IPS-20b (cell line): Measurements from ENCODE around the gene JMJD1C.
A peak's percentile ranks its signal among the peaks of the same experiment; 100 is the strongest.

Source experiments
- H3K27ac ChIP-seq: one replicate; pipeline ENCODE4 v1.5.1; 2013; ENCODE audit warnings: low read length
- H3K27me3 ChIP-seq: 2 replicates; pipeline ENCODE4 v1.6.1; 2013; ENCODE audit warnings: mild to moderate bottlenecking, low read length, inconsistent platforms; ENCODE audit not compliant: insufficient read depth
- H3K36me3 ChIP-seq: 2 replicates; pipeline ENCODE4 v1.6.1; 2013; ENCODE audit warnings: low read depth, mild to moderate bottlenecking, inconsistent platforms, low read length, moderate library complexity; ENCODE audit not compliant: insufficient read depth
- H3K4me1 ChIP-seq: 2 replicates; pipeline ENCODE4 v1.6.1; 2013; ENCODE audit warnings: mild to moderate bottlenecking, control low read depth, inconsistent platforms, low read length, moderate library complexity; ENCODE audit not compliant: insufficient read depth
- H3K4me3 ChIP-seq: 2 replicates; pipeline ENCODE4 v1.5.1; 2013; ENCODE audit warnings: mild to moderate bottlenecking, low read length, inconsistent platforms
- H3K9ac ChIP-seq: 2 replicates; pipeline ENCODE4 v1.6.1; 2013; ENCODE audit warnings: low read depth, mild to moderate bottlenecking, inconsistent platforms, low read length, moderate library complexity
- H3K9me3 ChIP-seq: 2 replicates; pipeline ENCODE4 v1.6.1; 2013; ENCODE audit warnings: mild to moderate bottlenecking, low read depth, low read length, inconsistent platforms; ENCODE audit not compliant: insufficient read depth

The JMJD1C gene

GRCh38 chr10:63275094-63275493 is 190.7 kb downstream of the JMJD1C start:
- no peak overlapping the region for H3K27ac ChIP-seq

GRCh38 chr10:63273577-63273976 is 192.2 kb downstream of the JMJD1C start:
- no peaks in the 10 kb centered on the region for H3K36me3 ChIP-seq
- H3K9ac ChIP-seq: no peak overlapping the region
- H3K4me3 ChIP-seq: no peak overlapping the region
- H3K27ac ChIP-seq: no peak overlapping the region
- H3K4me1 ChIP-seq: no peaks in the 10 kb centered on the region
- no peaks in the 10 kb centered on the region for H3K9me3 ChIP-seq
- no peaks in the 10 kb centered on the region for H3K27me3 ChIP-seq

More at GRCh38 chr10:63275094-63275493, 190.7 kb downstream of the JMJD1C start:
- Histone ChIP-seq H3K4me3 (no peak overlapping the region), H3K9me3 (no peaks in the 10 kb centered on the region), H3K27me3 (no peaks in the 10 kb centered on the region), H3K9ac (no peak overlapping the region), H3K36me3 (no peaks in the 10 kb centered on the region), H3K4me1 (no peaks in the 10 kb centered on the region)

- H3K27me3 ChIP-seq: no peaks in the 10 kb centered on the region
- no peaks in the 10 kb centered on the region for H3K4me1 ChIP-seq
- peak overlapping the region; percentile 100 for H3K9ac ChIP-seq
- H3K27ac ChIP-seq: peak overlapping the region; percentile 85
- no peaks in the 10 kb centered on the region for H3K9me3 ChIP-seq
- no peaks in the 10 kb centered on the region for H3K36me3 ChIP-seq
- peak overlapping the region; percentile 89 for H3K4me3 ChIP-seq
These were observed 196.8 kb downstream of the JMJD1C start for GRCh38 chr10:63268798-63269503.

GRCh38 chr10:63268149-63268797 is 197.5 kb downstream of the JMJD1C start:
- Histone ChIP-seq H3K4me3 (peak overlapping the region; percentile 89), H3K36me3 (0 out of 2 replicates have a peak, but pooled peaks cover 2% of the 10 kb centered on the region), H3K27me3 (no peaks in the 10 kb centered on the region), H3K9ac (peak overlapping the region; percentile 100), H3K4me1 (peaks cover 1% of the 10 kb centered on the region; the same call in 1 of the 2 replicates), H3K27ac (peak overlapping the region; percentile 85), H3K9me3 (no peaks in the 10 kb centered on the region)

GRCh38 chr10:63267414-63268148 is 198.2 kb downstream of the JMJD1C start:
- peak overlapping the region; percentile 85 for H3K27ac ChIP-seq
- H3K9me3 ChIP-seq: no peaks in the 10 kb centered on the region
- H3K4me1 ChIP-seq: peaks cover 8% of the 10 kb centered on the region; the same call in 1 of the 2 replicates
- H3K4me3 ChIP-seq: peak overlapping the region; percentile 89
- no peaks in the 10 kb centered on the region for H3K27me3 ChIP-seq
- H3K9ac ChIP-seq: peak overlapping the region; percentile 100
- 0 out of 2 replicates have a peak, but pooled peaks cover 3% of the 10 kb centered on the region for H3K36me3 ChIP-seq

- peak overlapping the region; percentile 100 for H3K9ac ChIP-seq
- H3K27ac ChIP-seq: peak overlapping the region; percentile 85
- peaks cover 8% of the 10 kb centered on the region for H3K36me3 ChIP-seq
- no peaks in the 10 kb centered on the region for H3K27me3 ChIP-seq
- H3K4me1 ChIP-seq: peaks cover 11% of the 10 kb centered on the region; the same call in 1 of the 2 replicates
- H3K9me3 ChIP-seq: no peaks in the 10 kb centered on the region
- H3K4me3 ChIP-seq: peak overlapping the region; percentile 89
These were observed 199.1 kb downstream of the JMJD1C start for GRCh38 chr10:63266391-63267316.

GRCh38 chr10:63265683-63266235 is 200.0 kb downstream of the JMJD1C start:
- Histone ChIP-seq H3K9ac (peak overlapping the region; percentile 100), H3K27me3 (no peaks in the 10 kb centered on the region), H3K27ac (no peak overlapping the region), H3K9me3 (no peaks in the 10 kb centered on the region), H3K36me3 (peaks cover 17% of the 10 kb centered on the region), H3K4me1 (peaks cover 11% of the 10 kb centered on the region; the same call in 1 of the 2 replicates), H3K4me3 (peak overlapping the region; percentile 89)

GRCh38 chr10:63265222-63265617 is 200.6 kb downstream of the JMJD1C start:
- Histone ChIP-seq H3K9ac (peak overlapping the region; percentile 100), H3K4me3 (peak overlapping the region; percentile 89), H3K27ac (no peak overlapping the region), H3K27me3 (no peaks in the 10 kb centered on the region), H3K9me3 (no peaks in the 10 kb centered on the region), H3K36me3 (peaks cover 22% of the 10 kb centered on the region), H3K4me1 (peaks cover 11% of the 10 kb centered on the region; the same call in 1 of the 2 replicates)

- peak overlapping the region; percentile 100; the same call in 1 of the 2 replicates for H3K9ac ChIP-seq
- no peaks in the 10 kb centered on the region for H3K9me3 ChIP-seq
- peaks cover 27% of the 10 kb centered on the region for H3K36me3 ChIP-seq
- H3K4me1 ChIP-seq: peaks cover 11% of the 10 kb centered on the region; the same call in 1 of the 2 replicates
- H3K27me3 ChIP-seq: no peaks in the 10 kb centered on the region
- H3K27ac ChIP-seq: no peak overlapping the region
- H3K4me3 ChIP-seq: peak overlapping the region; percentile 89
These were observed 201.1 kb downstream of the JMJD1C start for GRCh38 chr10:63264617-63265221.

GRCh38 chr10:63262430-63263073 is 203.2 kb downstream of the JMJD1C start:
- Histone ChIP-seq H3K36me3 (peaks cover 49% of the 10 kb centered on the region), H3K9ac (peak overlapping the region; percentile 30; the same call in 1 of the 2 replicates), H3K27ac (no peak overlapping the region), H3K4me1 (peaks cover 18% of the 10 kb centered on the region), H3K9me3 (no peaks in the 10 kb centered on the region), H3K4me3 (peak overlapping the region; percentile 20), H3K27me3 (no peaks in the 10 kb centered on the region)
